ENCODE measurements around the gene APOBEC3H. TPM values are rescaled to one million over a fixed set of nuclear protein-coding genes. Genes with fewer than 3 reads are reported as not detected.
"Not testable (repeated sequence)": the region's sequence is repeated elsewhere in the genome, so short reads cannot be mapped to it uniquely, and the experiment has no call there.

Gene APOBEC3H
- total RNA-seq, 1 experiment from 2014 or later: 1.8 TPM

GRCh38 chr22:39061290-39061689 is 35.8 kb upstream of the APOBEC3H start:
- POLR2A ChIA-PET; H3K9ac ChIP-seq (ENCODE audit: low read length); BruUV-seq (replicated peaks); H3K27ac ChIP-seq (ENCODE audit: low read depth, low read length); H2AFZ ChIP-seq (ENCODE audit: low read depth, low read length, poor library complexity, severe bottlenecking); CTCF ChIA-PET; H3K9me3 ChIP-seq (ENCODE audit: control insufficient read depth in 1 of 2, insufficient read depth in 1 of 2, low read depth in 1 of 2, low read length in 2 of 2); H3K36me3 ChIP-seq (ENCODE audit: control insufficient read depth in 1 of 2, insufficient read depth in 2 of 2, low read length in 2 of 2); H3K4me2 ChIP-seq (ENCODE audit: low read length); RAD21 ChIA-PET (ENCODE audit: low non-redundant PET in 1 of 2, low total read pairs in 2 of 2, uncharacterized antibody in 2 of 2, unreplicated experiment in 2 of 2); ATAC-seq; DNase-seq (ENCODE audit: low read depth, low spot score); H3K4me1 ChIP-seq (ENCODE audit: control insufficient read depth in 1 of 2, insufficient read depth in 2 of 2, low read length in 2 of 2); H3K27me3 ChIP-seq (ENCODE audit: insufficient read depth, low read length); H4K20me1 ChIP-seq (ENCODE audit: insufficient read depth); H3K4me3 ChIP-seq (replicated peaks in 1 of 2; ENCODE audit: low read depth in 1 of 2, low read length in 2 of 2); intact Hi-C loops (cut with micrococcal nuclease); H3K9me2 ChIP-seq (ENCODE audit: insufficient read depth); H3K79me2 ChIP-seq (ENCODE audit: insufficient read depth, low read length): not testable (repeated sequence)

GRCh38 chr22:39061951-39062350 is 35.1 kb upstream of the APOBEC3H start:
- H3K4me2 ChIP-seq (ENCODE audit: low read length); H3K4me3 ChIP-seq (replicated peaks in 1 of 2; ENCODE audit: low read depth in 1 of 2, low read length in 2 of 2); ATAC-seq; CTCF ChIA-PET; DNase-seq (ENCODE audit: low read depth, low spot score); POLR2A ChIA-PET; H3K4me1 ChIP-seq (ENCODE audit: control insufficient read depth in 1 of 2, insufficient read depth in 2 of 2, low read length in 2 of 2); H4K20me1 ChIP-seq (ENCODE audit: insufficient read depth); RAD21 ChIA-PET (ENCODE audit: low non-redundant PET in 1 of 2, low total read pairs in 2 of 2, uncharacterized antibody in 2 of 2, unreplicated experiment in 2 of 2); BruUV-seq (replicated peaks); H3K9me3 ChIP-seq (ENCODE audit: control insufficient read depth in 1 of 2, insufficient read depth in 1 of 2, low read depth in 1 of 2, low read length in 2 of 2); H3K79me2 ChIP-seq (ENCODE audit: insufficient read depth, low read length); H3K36me3 ChIP-seq (ENCODE audit: control insufficient read depth in 1 of 2, insufficient read depth in 2 of 2, low read length in 2 of 2); H3K27me3 ChIP-seq (ENCODE audit: insufficient read depth, low read length); H3K9me2 ChIP-seq (ENCODE audit: insufficient read depth); H3K27ac ChIP-seq (ENCODE audit: low read depth, low read length); H2AFZ ChIP-seq (ENCODE audit: low read depth, low read length, poor library complexity, severe bottlenecking); intact Hi-C loops (cut with micrococcal nuclease); H3K9ac ChIP-seq (ENCODE audit: low read length): not testable (repeated sequence)

- H3K9ac ChIP-seq (ENCODE audit: low read length); H3K36me3 ChIP-seq (ENCODE audit: control insufficient read depth in 1 of 2, insufficient read depth in 2 of 2, low read length in 2 of 2); POLR2A ChIA-PET; H4K20me1 ChIP-seq (ENCODE audit: insufficient read depth); H3K79me2 ChIP-seq (ENCODE audit: insufficient read depth, low read length); DNase-seq (ENCODE audit: low read depth, low spot score); RAD21 ChIA-PET (ENCODE audit: low non-redundant PET in 1 of 2, low total read pairs in 2 of 2, uncharacterized antibody in 2 of 2, unreplicated experiment in 2 of 2); H3K9me2 ChIP-seq (ENCODE audit: insufficient read depth); H3K4me1 ChIP-seq (ENCODE audit: control insufficient read depth in 1 of 2, insufficient read depth in 2 of 2, low read length in 2 of 2); ATAC-seq; H3K4me3 ChIP-seq (replicated peaks in 1 of 2; ENCODE audit: low read depth in 1 of 2, low read length in 2 of 2); intact Hi-C loops (cut with micrococcal nuclease); H3K27ac ChIP-seq (ENCODE audit: low read depth, low read length); H3K4me2 ChIP-seq (ENCODE audit: low read length); H3K9me3 ChIP-seq (ENCODE audit: control insufficient read depth in 1 of 2, insufficient read depth in 1 of 2, low read depth in 1 of 2, low read length in 2 of 2); CTCF ChIA-PET; BruUV-seq (replicated peaks); H3K27me3 ChIP-seq (ENCODE audit: insufficient read depth, low read length); H2AFZ ChIP-seq (ENCODE audit: low read depth, low read length, poor library complexity, severe bottlenecking): not testable (repeated sequence)
Observed at GRCh38 chr22:39063904-39064303, 33.1 kb upstream of the APOBEC3H start.

Data from HCT116 (cell line).